OCI-LY3 (cell line): ENCODE measurements around the gene ARMC9.

Experiments used
- CTCF ChIP-seq: fragments of 200-600, 300-600 bp; sonication (generic); IDR thresholded peaks from 2 replicates; pipeline ENCODE4 v1.5.1; 2014; ENCODE audit warnings: antibody characterized with exemption, low read length, low read depth
- EZH2phosphoT487 ChIP-seq: fragments of 200-600 bp; shearing (Covaris generic); IDR thresholded peaks from 2 replicates; pipeline ENCODE4 v1.6.1; 2018; ENCODE audit warnings: antibody characterized with exemption, mixed run types, low read depth

- TF ChIP-seq CTCF (no peak), EZH2phosphoT487 (no peak)
Measured at GRCh38 chr2:231161252-231161839, 37.1 kb upstream of the ARMC9 start.
